Ovary (tissue), 3 donors: ENCODE measurements around the gene MAP3K2.

Source experiments
- EP300 ChIP-seq: sonication (generic); formaldehyde crosslinking; IDR thresholded peaks from one replicate; pipeline ENCODE4 v1.6.1; 2017; ENCODE audit warnings: antibody characterized with exemption
- POLR2A ChIP-seq: fragments of 450-650 bp; IDR thresholded peaks from one replicate; pipeline ENCODE4 v1.6.1; 2017; ENCODE audit warnings: antibody characterized with exemption, mild to moderate bottlenecking, moderate library complexity
- TF ChIP-seq, protein P1 (sequence below), 3 donors: fragments of 450-650 bp in 2 of 3; fragments of 200-600 bp in 1 of 3; IDR thresholded peaks; one replicate each; pipeline versions ENCODE4 v1.5.1 to v1.8.0; 2016 to 2022; ENCODE audit warnings: antibody characterized with exemption in 3 of 3, mild to moderate bottlenecking in 1 of 3
- donor health status: DM: no; HTN: no; CAD: no.

DNA sequence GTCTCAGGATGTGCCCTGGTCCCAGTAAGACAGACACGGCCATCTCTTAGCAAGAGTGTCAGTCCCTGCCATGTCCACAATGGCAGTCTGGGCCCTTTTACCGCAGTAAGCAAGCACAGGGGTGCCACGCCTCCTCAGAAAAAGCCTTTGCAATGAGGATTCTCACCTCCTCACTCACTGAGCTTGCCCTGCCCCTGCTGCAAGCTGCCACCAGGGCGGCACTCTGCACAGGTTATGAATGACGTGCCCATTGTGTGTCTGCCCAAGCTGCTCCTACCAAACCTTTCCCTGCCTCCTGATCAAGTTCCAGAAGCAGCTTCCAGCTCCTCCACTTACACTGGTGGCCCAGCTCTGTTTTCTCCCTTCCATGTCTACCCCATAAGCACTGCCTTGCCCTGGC is 117.1 kb downstream of the MAP3K2 start:
- TF ChIP-seq, protein P1, sequence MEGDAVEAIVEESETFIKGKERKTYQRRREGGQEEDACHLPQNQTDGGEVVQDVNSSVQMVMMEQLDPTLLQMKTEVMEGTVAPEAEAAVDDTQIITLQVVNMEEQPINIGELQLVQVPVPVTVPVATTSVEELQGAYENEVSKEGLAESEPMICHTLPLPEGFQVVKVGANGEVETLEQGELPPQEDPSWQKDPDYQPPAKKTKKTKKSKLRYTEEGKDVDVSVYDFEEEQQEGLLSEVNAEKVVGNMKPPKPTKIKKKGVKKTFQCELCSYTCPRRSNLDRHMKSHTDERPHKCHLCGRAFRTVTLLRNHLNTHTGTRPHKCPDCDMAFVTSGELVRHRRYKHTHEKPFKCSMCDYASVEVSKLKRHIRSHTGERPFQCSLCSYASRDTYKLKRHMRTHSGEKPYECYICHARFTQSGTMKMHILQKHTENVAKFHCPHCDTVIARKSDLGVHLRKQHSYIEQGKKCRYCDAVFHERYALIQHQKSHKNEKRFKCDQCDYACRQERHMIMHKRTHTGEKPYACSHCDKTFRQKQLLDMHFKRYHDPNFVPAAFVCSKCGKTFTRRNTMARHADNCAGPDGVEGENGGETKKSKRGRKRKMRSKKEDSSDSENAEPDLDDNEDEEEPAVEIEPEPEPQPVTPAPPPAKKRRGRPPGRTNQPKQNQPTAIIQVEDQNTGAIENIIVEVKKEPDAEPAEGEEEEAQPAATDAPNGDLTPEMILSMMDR (IDR thresholded peaks at IDR 0.05), result no peak
- TF ChIP-seq POLR2A, result no peak
- TF ChIP-seq EP300, result no peak
